GM13976 (cell line): ENCODE measurements around the gene C3orf62.

Experiments
- DNase-seq: peaks from one replicate; pipeline ENCODE4 v3.0.0; 2012; ENCODE audit warnings: low spot score
- CTCF ChIP-seq: IDR thresholded peaks from 2 replicates; pipeline ENCODE4 v1.5.1; 2012; ENCODE audit warnings: borderline replicate concordance, mild to moderate bottlenecking; ENCODE audit not compliant: insufficient read depth; ENCODE audit errors: extremely low read depth, missing control alignments, control extremely low read depth
- in situ Hi-C: fragments of 300-500 bp; cut with MboI; formaldehyde crosslinking; loops from one replicate; pipeline ENCODE4 v1.12.0; 2022; ENCODE audit warnings: low sequenced_read_pairs, mixed read lengths, inconsistent platforms; ENCODE audit not compliant: unreplicated experiment

Gene C3orf62

GRCh38 chr3:49294343-49294742 is 17.3 kb upstream of the C3orf62 start:
- TF ChIP-seq CTCF, result no peak
- no peak for DNase-seq
- in situ Hi-C loops, result no loop called here

DNA sequence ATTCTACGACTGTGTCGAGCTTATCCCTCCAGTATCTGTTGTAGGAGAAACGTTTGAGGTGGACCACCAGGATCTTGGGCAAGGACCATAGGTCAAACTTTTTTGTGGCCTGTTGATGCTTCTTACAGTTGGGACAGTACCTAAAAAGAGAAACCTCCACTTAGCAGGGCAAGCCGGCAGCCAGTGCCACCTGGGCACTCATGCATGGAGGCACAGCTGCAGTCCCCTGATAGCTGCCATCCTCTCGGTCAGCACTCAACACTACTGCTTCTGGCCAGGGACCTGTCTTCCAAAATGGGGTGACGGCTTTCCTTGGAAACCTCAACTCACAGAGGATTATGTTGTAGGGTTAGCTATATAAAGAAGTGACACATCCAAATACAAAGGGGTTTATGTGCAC is 7.0 kb upstream of the C3orf62 start:
- in situ Hi-C loops, result no loop called here
- no peak for DNase-seq

GRCh38 chr3:49279376-49279775 is 2.3 kb upstream of the C3orf62 start:
- TF ChIP-seq CTCF, result no peak
- in situ Hi-C loops, result no loop called here
- DNase-seq, result no peak

More for the DNA sequence above, 7.0 kb upstream of the C3orf62 start:
- no peak for TF ChIP-seq CTCF

DNA sequence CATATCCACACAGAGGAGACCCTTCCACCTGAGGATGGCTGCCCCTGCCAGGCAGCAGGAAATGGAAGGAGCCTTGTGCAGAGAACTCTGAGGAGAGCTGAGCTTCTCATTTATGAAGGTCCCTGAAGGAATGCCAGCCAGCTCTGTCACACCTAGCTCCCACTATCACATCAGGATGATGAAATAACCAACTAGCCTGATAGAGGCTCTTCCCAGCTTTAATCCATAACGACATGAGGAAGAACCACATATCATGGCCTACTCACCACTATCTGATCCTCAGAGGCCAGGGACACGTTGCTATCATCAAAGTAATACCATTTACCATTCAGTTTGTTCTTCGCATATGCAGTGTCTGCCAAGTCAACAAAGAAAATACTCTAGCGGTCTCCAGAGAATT is 1.5 kb upstream of the C3orf62 start:
- TF ChIP-seq CTCF, result no peak
- in situ Hi-C loops, result no loop called here
- DNase-seq, result no peak

GRCh38 chr3:49277383-49277775 is 347 bp upstream of the C3orf62 start:
- TF ChIP-seq CTCF, result no peak
- DNase-seq, result no peak
- in situ Hi-C loops, result no loop called here

- no peak for TF ChIP-seq CTCF
- DNase-seq, result no peak
- in situ Hi-C loops, result no loop called here
Observed at GRCh38 chr3:49273825-49274532, 3.1 kb downstream of the C3orf62 start.
